GM18909 (cell line): ENCODE measurements around the gene ZNF552.

Source experiments
- ATAC-seq: cut with Tn5 transposase; IDR thresholded peaks from one replicate; pipeline ENCODE4 v1.9.1; 2021; ENCODE audit warnings: mild to moderate bottlenecking; ENCODE audit not compliant: unreplicated experiment, poor library complexity

Gene ZNF552

GRCh38 chr19:57779220-57779845 is 35.4 kb downstream of the ZNF552 start:
- ATAC-seq: no peak

DNA sequence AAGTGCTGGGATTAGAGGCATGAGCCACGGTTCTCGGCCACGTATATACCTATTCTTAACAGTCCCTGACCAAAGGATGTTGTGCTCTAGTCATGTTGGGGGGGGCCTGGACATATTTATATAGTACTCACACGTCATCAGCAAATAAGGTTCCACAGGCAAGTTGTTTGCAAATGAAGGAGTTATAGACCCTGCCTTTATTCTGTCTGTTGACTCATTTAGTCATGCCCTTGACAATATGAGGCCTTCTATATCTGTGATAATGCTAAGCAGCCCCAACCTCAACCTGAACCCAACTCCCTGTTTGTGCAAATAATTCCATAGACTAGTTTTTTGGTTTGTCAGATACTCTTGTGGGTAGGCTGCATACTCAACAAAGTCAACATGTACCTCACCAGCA is 36.4 kb downstream of the ZNF552 start:
- ATAC-seq: no peak

GRCh38 chr19:57776764-57777296 is 37.9 kb downstream of the ZNF552 start:
- no peak for ATAC-seq

DNA sequence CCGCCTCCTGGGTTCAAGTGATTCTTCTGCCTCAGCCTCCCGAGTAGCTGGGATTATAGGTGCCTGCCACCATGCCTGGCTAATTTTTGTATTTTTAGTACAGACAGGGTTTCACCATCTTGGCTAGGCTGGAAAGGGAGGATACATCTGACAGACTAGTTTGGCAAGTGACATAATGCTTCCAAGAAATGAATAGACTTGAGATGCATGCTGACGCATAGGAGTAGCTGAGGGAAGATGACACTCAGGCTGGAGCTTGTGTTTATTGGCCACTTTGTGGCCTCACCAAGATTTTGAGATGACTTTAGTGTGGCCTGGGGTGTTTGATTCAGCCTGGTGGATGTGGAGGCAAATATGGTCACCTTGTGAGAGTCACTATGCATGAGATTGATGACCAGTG is 41.2 kb downstream of the ZNF552 start:
- no peak for ATAC-seq

- ATAC-seq: no peak
Measured at GRCh38 chr19:57771417-57771816, 43.3 kb downstream of the ZNF552 start.

DNA sequence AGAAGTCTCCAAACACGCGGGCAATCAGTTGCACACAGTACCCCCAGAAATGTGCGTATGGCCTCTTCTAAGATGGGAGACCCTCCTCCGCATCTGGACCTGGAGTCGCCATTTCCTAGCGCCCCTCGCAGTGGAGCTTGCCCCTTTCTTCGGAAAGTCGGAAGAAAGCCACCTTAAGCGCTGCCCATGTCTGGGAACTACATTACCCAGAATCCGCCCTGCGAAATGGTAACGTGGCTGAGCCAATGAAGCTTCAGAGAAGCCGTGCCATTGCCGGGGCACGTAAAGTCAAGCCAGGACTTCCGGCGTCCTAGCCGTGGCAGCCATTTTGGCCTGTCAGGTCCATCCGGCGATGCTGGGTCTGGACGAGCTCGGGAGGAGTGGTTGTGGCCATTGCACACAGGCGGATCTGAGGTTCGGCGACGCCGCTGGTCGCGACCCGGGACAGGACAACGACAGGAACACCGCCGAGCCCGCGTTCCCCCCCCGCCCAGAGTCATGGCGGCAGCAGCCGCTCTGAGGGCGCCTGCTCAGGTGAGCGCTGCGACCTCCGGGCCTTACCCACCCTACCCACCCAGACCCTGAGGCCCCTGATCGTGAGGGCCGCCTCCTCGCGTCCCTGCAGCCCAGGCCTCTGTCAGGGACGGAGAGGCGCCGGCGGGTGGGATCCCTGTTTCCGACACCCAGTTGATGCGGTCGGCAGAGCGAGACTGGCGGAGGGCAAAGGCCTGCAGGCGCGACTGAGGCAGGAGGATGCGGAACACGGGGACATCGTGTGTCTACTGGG is 45.2 kb downstream of the ZNF552 start, which contains the start of gene ZNF586:
Gene ZNF586, plus strand, starts transcription at position 332 of the 787 bp plus-strand sequence. Its CDS starts 167 bp downstream, at position 499.
- peak; percentile 99 for ATAC-seq

DNA sequence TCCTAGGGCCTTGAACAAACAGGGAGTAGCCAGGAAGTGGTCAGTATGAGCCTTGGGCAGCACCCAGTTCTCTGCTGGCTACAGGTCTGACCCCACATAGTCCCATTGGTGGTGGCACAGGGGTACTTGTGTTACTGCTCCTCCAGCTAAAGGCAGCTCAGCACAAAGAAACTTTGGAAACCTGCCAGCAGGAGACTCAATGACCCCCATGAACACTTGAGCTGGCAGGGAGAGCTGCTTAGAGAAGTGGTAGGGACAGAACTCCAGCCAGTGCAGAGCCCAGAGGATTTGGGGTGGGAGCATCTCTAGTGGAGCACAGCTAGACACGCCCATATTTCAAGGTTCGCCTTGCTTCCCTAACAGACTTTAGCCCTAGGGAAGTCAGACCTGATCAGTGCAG is 55.6 kb downstream of the ZNF552 start:
- no peak for ATAC-seq

GRCh38 chr19:57757941-57758340 is 56.8 kb downstream of the ZNF552 start:
- no peak for ATAC-seq
